ENCODE measurements around the gene ZNF511. TPM values are rescaled to one million over a fixed set of nuclear protein-coding genes. Genes with fewer than 3 reads are reported as not detected.

ZNF511 gene
- total RNA-seq, 1 experiment from 2014 or later: 69.6 TPM

DNA sequence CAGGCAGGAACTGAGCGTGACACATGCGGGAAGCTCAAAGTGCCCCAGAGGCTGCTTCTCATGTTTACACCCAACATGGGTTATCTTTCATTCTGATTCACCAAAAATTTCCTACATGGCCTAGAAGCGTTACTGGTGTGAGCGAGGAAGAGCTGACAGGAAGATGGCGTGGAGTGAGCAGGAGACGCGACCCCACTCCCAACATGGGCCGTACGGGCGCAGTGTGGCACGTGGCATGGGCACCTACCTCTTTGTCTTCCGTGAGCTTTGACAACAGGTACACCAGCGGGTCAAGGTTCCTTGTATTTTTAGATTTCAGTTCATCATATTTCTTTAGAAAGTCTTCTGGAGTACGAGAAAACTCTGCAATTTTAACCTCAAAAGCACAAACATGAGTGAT is 9.0 kb upstream of the ZNF511 start (continued):
- no peak for TF ChIP-seq E2F4 (CRISPR knock-in tag; IDR thresholded peaks at IDR 0.05; ENCODE audit: borderline replicate concordance, low read depth)
- TF ChIP-seq, protein P1, sequence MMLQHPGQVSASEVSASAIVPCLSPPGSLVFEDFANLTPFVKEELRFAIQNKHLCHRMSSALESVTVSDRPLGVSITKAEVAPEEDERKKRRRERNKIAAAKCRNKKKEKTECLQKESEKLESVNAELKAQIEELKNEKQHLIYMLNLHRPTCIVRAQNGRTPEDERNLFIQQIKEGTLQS (CRISPR knock-in tag; conservative IDR thresholded peaks at IDR 0.05): no peak

DNA sequence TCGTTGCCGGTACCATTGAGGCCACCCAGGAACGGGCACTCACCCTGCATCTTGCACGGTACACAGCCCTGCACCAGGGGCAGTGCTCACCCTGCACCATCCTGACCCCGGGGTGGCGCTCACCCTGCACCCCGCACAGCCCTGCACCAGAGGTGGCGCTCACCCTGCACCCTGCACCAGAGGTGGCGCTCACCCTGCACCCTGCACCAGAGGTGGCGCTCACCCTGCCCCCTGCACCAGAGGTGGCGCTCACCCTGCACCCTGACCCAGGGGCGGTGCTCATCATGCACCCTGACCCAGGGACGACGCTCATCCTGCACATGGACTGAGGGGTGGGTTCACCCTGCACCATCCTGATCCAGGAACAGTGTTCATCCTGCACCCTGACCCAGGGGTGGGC is 6.5 kb upstream of the ZNF511 start:
- TF ChIP-seq TCF7 (CRISPR knock-in tag; IDR thresholded peaks at IDR 0.05; ENCODE audit: low read depth): 0 out of 2 replicates have a peak, but pooled peaks have one; percentile 31
- no peak for TF ChIP-seq TEAD4 (CRISPR knock-in tag; IDR thresholded peaks at IDR 0.05)
- Mint-ChIP-seq H3K27ac (no peak overlapping the region), H3K27me3 (ENCODE audit: low read depth) (no peaks in the 10 kb centered on the region), H3K36me3 (peaks cover 41% of the 10 kb centered on the region), H3K9me3 (no peaks in the 10 kb centered on the region), H3K4me3 (no peak overlapping the region), H3K4me1 (peaks cover 5% of the 10 kb centered on the region)
- CTCF ChIA-PET: interaction anchor here (0.5 to 1.6 kb wide), 2 partner anchors 27 to 45 kb away, joined by 3 to 4 read pairs; no protein-coding TSS in a partner anchor
- ATAC-seq (no peak), DNase-seq (ENCODE audit: low spot score) (no peak)
- POLR2A ChIA-PET: no interaction called here

DNA sequence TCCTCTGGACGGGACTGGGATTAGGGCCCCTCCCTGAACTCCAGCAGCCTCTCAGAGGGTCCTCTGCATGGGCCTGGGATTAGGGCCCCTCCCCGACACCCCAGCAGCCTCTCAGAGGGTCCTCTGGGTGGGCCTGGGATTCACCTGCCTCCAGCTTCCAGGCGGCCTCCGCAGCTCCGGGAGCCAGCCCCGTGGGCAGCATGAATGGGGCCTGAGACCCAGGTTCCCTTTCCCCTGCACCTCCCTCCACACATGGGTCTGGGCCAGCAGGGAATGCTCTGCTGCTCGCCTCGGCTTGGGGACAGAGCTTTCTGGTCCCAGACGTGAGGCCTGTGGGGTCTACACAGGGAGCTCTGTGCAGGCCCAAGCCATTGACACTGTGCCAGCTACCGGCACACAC is 5.5 kb upstream of the ZNF511 start:
- Mint-ChIP-seq H3K27me3 (ENCODE audit: low read depth) (no peaks in the 10 kb centered on the region), H3K9me3 (no peaks in the 10 kb centered on the region), H3K4me3 (no peak overlapping the region), H3K36me3 (peaks cover 32% of the 10 kb centered on the region), H3K4me1 (peaks cover 12% of the 10 kb centered on the region), H3K27ac (no peak overlapping the region)
- ChIA-PET POLR2A (no interaction called here), CTCF (interaction anchor here (1.6 to 2.1 kb wide), 3 partner anchors 11 to 48 kb away, joined by 4 to 5 read pairs (median 4); no protein-coding TSS in a partner anchor)
- ATAC-seq (no peak), DNase-seq (ENCODE audit: low spot score) (no peak)
- TF ChIP-seq NFYB (CRISPR knock-in tag; conservative IDR thresholded peaks at IDR 0.05; ENCODE audit: low read depth) (no peak), GABPB1 (CRISPR knock-in tag; IDR thresholded peaks at IDR 0.05) (no peak), AR (CRISPR knock-in tag; IDR thresholded peaks at IDR 0.05) (no peak), ESRRA (CRISPR knock-in tag; IDR thresholded peaks at IDR 0.05; ENCODE audit: borderline replicate concordance) (no peak), FOXP4 (CRISPR knock-in tag; IDR thresholded peaks at IDR 0.05) (no peak), RELA (CRISPR knock-in tag; IDR thresholded peaks at IDR 0.05; ENCODE audit: borderline replicate concordance) (no peak), CREM (CRISPR knock-in tag; IDR thresholded peaks at IDR 0.05) (no peak), MXD4 (CRISPR knock-in tag; IDR thresholded peaks at IDR 0.05; ENCODE audit: borderline replicate concordance) (no peak), MLX (CRISPR knock-in tag; IDR thresholded peaks at IDR 0.05) (no peak), NFE2L1 (CRISPR knock-in tag; IDR thresholded peaks at IDR 0.05) (no peak)
- TF ChIP-seq, protein P2, sequence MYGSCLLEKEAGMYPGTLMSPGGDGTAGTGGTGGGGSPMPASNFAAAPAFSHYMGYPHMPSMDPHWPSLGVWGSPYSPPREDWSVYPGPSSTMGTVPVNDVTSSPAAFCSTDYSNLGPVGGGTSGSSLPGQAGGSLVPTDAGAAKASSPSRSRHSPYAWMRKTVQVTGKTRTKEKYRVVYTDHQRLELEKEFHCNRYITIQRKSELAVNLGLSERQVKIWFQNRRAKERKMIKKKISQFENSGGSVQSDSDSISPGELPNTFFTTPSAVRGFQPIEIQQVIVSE (CRISPR knock-in tag; IDR thresholded peaks at IDR 0.05; ENCODE audit: borderline replicate concordance): no peak
- TF ChIP-seq, protein P3, sequence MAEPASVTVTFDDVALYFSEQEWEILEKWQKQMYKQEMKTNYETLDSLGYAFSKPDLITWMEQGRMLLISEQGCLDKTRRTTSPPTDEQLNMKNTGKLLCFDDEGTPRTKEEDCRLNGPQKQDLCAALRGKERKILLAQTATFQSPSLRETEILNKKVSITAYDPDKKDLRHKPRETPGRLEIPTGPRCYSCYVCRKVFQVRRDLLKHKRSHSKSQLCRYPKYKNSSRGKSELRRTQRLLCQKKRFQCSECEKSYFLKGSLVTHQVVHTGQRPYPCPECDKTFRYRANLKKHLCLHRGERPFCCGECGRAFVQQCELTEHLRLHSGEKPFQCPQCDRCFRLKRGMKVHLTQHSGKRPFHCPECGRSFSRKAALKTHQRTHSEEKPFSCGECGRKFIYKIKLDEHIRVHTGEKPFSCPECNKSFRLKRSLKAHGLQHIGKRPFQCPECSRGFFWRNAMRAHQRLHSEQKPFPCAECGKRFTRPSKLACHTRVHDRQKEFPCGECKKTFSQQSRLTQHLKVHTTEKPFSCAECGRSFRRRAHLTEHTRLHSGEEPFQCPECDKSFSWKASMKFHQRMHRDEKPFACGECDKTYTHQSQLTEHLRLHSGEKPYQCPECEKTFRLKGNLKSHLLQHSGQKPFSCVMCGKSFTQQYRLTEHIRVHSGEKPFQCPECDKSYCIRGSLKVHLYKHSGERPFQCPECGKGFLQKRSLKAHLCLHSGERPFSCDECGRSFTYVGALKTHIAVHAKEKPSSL (CRISPR knock-in tag; conservative IDR thresholded peaks at IDR 0.05): no peak
- TF ChIP-seq, protein P4, sequence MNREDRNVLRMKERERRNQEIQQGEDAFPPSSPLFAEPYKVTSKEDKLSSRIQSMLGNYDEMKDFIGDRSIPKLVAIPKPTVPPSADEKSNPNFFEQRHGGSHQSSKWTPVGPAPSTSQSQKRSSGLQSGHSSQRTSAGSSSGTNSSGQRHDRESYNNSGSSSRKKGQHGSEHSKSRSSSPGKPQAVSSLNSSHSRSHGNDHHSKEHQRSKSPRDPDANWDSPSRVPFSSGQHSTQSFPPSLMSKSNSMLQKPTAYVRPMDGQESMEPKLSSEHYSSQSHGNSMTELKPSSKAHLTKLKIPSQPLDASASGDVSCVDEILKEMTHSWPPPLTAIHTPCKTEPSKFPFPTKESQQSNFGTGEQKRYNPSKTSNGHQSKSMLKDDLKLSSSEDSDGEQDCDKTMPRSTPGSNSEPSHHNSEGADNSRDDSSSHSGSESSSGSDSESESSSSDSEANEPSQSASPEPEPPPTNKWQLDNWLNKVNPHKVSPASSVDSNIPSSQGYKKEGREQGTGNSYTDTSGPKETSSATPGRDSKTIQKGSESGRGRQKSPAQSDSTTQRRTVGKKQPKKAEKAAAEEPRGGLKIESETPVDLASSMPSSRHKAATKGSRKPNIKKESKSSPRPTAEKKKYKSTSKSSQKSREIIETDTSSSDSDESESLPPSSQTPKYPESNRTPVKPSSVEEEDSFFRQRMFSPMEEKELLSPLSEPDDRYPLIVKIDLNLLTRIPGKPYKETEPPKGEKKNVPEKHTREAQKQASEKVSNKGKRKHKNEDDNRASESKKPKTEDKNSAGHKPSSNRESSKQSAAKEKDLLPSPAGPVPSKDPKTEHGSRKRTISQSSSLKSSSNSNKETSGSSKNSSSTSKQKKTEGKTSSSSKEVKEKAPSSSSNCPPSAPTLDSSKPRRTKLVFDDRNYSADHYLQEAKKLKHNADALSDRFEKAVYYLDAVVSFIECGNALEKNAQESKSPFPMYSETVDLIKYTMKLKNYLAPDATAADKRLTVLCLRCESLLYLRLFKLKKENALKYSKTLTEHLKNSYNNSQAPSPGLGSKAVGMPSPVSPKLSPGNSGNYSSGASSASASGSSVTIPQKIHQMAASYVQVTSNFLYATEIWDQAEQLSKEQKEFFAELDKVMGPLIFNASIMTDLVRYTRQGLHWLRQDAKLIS (CRISPR knock-in tag; IDR thresholded peaks at IDR 0.05; ENCODE audit: borderline replicate concordance): no peak
- TF ChIP-seq, protein P5, sequence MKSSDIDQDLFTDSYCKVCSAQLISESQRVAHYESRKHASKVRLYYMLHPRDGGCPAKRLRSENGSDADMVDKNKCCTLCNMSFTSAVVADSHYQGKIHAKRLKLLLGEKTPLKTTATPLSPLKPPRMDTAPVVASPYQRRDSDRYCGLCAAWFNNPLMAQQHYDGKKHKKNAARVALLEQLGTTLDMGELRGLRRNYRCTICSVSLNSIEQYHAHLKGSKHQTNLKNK (CRISPR knock-in tag; IDR thresholded peaks at IDR 0.05): no peak
